MM.1S (cell line): ENCODE measurements around the gene CASKIN1.

Source experiments
- DNase-seq: peaks from one replicate; pipeline ENCODE4 v3.0.0-alpha.2; 2015
- H2AFZ ChIP-seq: fragments of 300-600 bp; sonication (generic); 2 replicates; pipeline ENCODE4 v1.6.0; 2016; ENCODE audit warnings: antibody characterized with exemption, low read length
- H3F3A ChIP-seq: fragments of 300-600 bp; sonication (generic); 2 replicates; pipeline ENCODE4 v1.6.1; 2016; ENCODE audit warnings: mild to moderate bottlenecking, antibody characterized with exemption, low read length, moderate library complexity, mixed read lengths; ENCODE audit not compliant: insufficient read depth
- H3K27ac ChIP-seq: fragments of 300-600 bp; sonication (generic); 2 replicates; pipeline ENCODE4 v1.5.1; 2016; ENCODE audit warnings: mild to moderate bottlenecking, low read length
- H3K27me3 ChIP-seq: fragments of 300-600 bp; sonication (generic); replicated peaks from 2 replicates; pipeline ENCODE4 v1.6.0; 2016; ENCODE audit warnings: low read length; ENCODE audit not compliant: insufficient read depth
- H3K36me3 ChIP-seq: fragments of 300-600 bp; sonication (generic); replicated peaks from 2 replicates; pipeline ENCODE4 v1.6.1; 2016; ENCODE audit warnings: mild to moderate bottlenecking, low read length, mixed read lengths; ENCODE audit not compliant: insufficient read depth
- H3K4me1 ChIP-seq: fragments of 300-600 bp; sonication (generic); 2 replicates; pipeline ENCODE4 v1.6.1; 2016; ENCODE audit warnings: low read length, mixed read lengths
- H3K4me2 ChIP-seq: fragments of 300-600 bp; sonication (generic); 2 replicates; pipeline ENCODE4 v1.6.0; 2016; ENCODE audit warnings: low read depth, low read length
- H3K4me3 ChIP-seq: fragments of 300-600 bp; sonication (generic); 2 replicates; pipeline ENCODE4 v1.5.1; 2016; ENCODE audit warnings: low read length, mixed read lengths
- H3K79me2 ChIP-seq: fragments of 300-600 bp; sonication (generic); 2 replicates; pipeline ENCODE4 v1.6.1; 2016; ENCODE audit warnings: mixed run types, low read length, mixed read lengths
- H3K9ac ChIP-seq: fragments of 300-600 bp; sonication (generic); 2 replicates; pipeline ENCODE4 v1.6.1; 2016; ENCODE audit warnings: low read length, mixed read lengths
- H3K9me2 ChIP-seq: fragments of 300-600 bp; sonication (generic); replicated peaks from 2 replicates; pipeline ENCODE4 v1.6.1; 2016; ENCODE audit warnings: mild to moderate bottlenecking, low read length, mixed read lengths; ENCODE audit not compliant: insufficient read depth
- H3K9me3 ChIP-seq: fragments of 300-600 bp; sonication (generic); replicated peaks from 2 replicates; pipeline ENCODE4 v1.6.1; 2016; ENCODE audit warnings: mild to moderate bottlenecking, low read length, mixed read lengths; ENCODE audit not compliant: insufficient read depth
- H4K20me1 ChIP-seq: fragments of 300-600 bp; sonication (generic); 2 replicates; pipeline ENCODE4 v1.6.1; 2016; ENCODE audit warnings: mild to moderate bottlenecking, low read length, moderate library complexity, mixed read lengths; ENCODE audit not compliant: insufficient read depth
- CTCF ChIP-seq: fragments of 300-600 bp; sonication (generic); IDR thresholded peaks from 2 replicates; pipeline ENCODE4 v1.5.1; 2016; ENCODE audit warnings: antibody characterized with exemption, low read length, mixed read lengths
- EZH2 ChIP-seq: fragments of 300-600 bp; sonication (generic); optimal IDR thresholded peaks from 2 replicates; pipeline ENCODE3; 2017; ENCODE audit warnings: low read depth, mild to moderate bottlenecking, antibody characterized with exemption, low read length, mixed read lengths
- EZH2phosphoT487 ChIP-seq: fragments of 300-600 bp; sonication (generic); IDR thresholded peaks from 2 replicates; pipeline ENCODE4 v1.6.1; 2018; ENCODE audit warnings: antibody characterized with exemption, low read length

The CASKIN1 gene

GRCh38 chr16:2194166-2194834 is 2.1 kb downstream of the CASKIN1 start:
- H3K9me3 ChIP-seq, result no peaks in the 10 kb centered on the region
- H3K4me1 ChIP-seq, result no peaks in the 10 kb centered on the region
- H4K20me1 ChIP-seq, result no peaks in the 10 kb centered on the region
- no peak overlapping the region for H3K9ac ChIP-seq
- no peaks in the 10 kb centered on the region for H3F3A ChIP-seq
- TF ChIP-seq CTCF (no peak), EZH2 (no peak), EZH2phosphoT487 (no peak)
- no peak overlapping the region for H3K4me3 ChIP-seq
- H3K79me2 ChIP-seq, result no peaks in the 10 kb centered on the region
- no peak overlapping the region for H3K4me2 ChIP-seq
- no peak for DNase-seq
- no peak overlapping the region for H2AFZ ChIP-seq
- no peak overlapping the region for H3K27ac ChIP-seq
- no peaks in the 10 kb centered on the region for H3K9me2 ChIP-seq
- H3K27me3 ChIP-seq, result peaks cover 84% of the 10 kb centered on the region
- no peaks in the 10 kb centered on the region for H3K36me3 ChIP-seq

DNA sequence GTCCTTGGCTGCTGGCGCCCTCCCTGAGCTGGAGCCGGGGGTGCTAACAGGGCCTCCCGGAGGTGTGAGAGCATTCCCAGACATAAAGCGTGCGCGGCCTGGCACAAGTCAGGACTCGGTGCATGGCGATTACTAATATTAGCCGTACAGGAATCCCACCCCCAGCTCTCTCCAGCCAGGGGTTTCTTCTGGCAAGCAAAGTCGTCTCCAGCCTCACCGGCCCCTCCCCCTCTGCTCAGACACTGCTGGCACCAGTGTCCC is 5.0 kb downstream of the CASKIN1 start:
- no peaks in the 10 kb centered on the region for H3K9me2 ChIP-seq
- DNase-seq, result no peak
- no peak overlapping the region for H3K27ac ChIP-seq
- H3K9ac ChIP-seq, result no peak overlapping the region
- no peaks in the 10 kb centered on the region for H3K79me2 ChIP-seq
- peaks cover 84% of the 10 kb centered on the region for H3K27me3 ChIP-seq
- TF ChIP-seq CTCF (no peak), EZH2phosphoT487 (no peak), EZH2 (no peak)
- no peaks in the 10 kb centered on the region for H3K4me1 ChIP-seq
- no peaks in the 10 kb centered on the region for H3K9me3 ChIP-seq
- no peaks in the 10 kb centered on the region for H4K20me1 ChIP-seq
- H3K4me3 ChIP-seq, result no peak overlapping the region
- H3F3A ChIP-seq, result no peaks in the 10 kb centered on the region
- H3K36me3 ChIP-seq, result no peaks in the 10 kb centered on the region
- no peak overlapping the region for H2AFZ ChIP-seq
- no peak overlapping the region for H3K4me2 ChIP-seq

- peaks cover 88% of the 10 kb centered on the region for H3K27me3 ChIP-seq
- H3K9me3 ChIP-seq, result no peaks in the 10 kb centered on the region
- no peaks in the 10 kb centered on the region for H3F3A ChIP-seq
- H3K4me1 ChIP-seq, result no peaks in the 10 kb centered on the region
- H3K4me2 ChIP-seq, result no peak overlapping the region
- TF ChIP-seq CTCF (no peak), EZH2phosphoT487 (no peak), EZH2 (no peak)
- no peaks in the 10 kb centered on the region for H3K79me2 ChIP-seq
- no peak overlapping the region for H3K9ac ChIP-seq
- H3K9me2 ChIP-seq, result no peaks in the 10 kb centered on the region
- H3K27ac ChIP-seq, result no peak overlapping the region
- no peak for DNase-seq
- H4K20me1 ChIP-seq, result no peaks in the 10 kb centered on the region
- H3K4me3 ChIP-seq, result no peak overlapping the region
- H2AFZ ChIP-seq, result no peak overlapping the region
- no peaks in the 10 kb centered on the region for H3K36me3 ChIP-seq
Observed at GRCh38 chr16:2190659-2191445, 5.6 kb downstream of the CASKIN1 start.
